Stimulated activated CD8-positive, alpha-beta memory T cell treated with anti-CD3 and anti-CD28 coated beads, Interleukin-4, amount 100 ng/mL, for 4 hours (primary cell): ENCODE measurements around the gene GATC.
"Not testable (repeated sequence)": the region's sequence is repeated elsewhere in the genome, so short reads cannot be mapped to it uniquely, and the experiment has no call there.

Experiments used
- DNase-seq, 2 donors: peaks; one replicate each; pipeline ENCODE4 v3.0.0-alpha.2; 2020; ENCODE audit warnings: low read depth in 2 of 2, low spot score in 1 of 2

GATC gene

GRCh38 chr12:120432772-120433525, 13.3 kb upstream of the GATC start:
- no peak for DNase-seq

- peak; percentile 95 for DNase-seq
Observed at GRCh38 chr12:120437735-120438494, 8.3 kb upstream of the GATC start, which contains the start of gene COX6A1. TSS of gene COX6A1 (plus strand) at chr12:120438113. CDS start at chr12:120438127, 14 bp downstream.

GRCh38 chr12:120438495-120439198, 7.6 kb upstream of the GATC start:
- DNase-seq: no peak

- peak; percentile 43 to 54 for DNase-seq
Observed at GRCh38 chr12:120439646-120440247, 6.5 kb upstream of the GATC start.

GRCh38 chr12:120444676-120445075, 1.6 kb upstream of the GATC start:
- no peak for DNase-seq

GRCh38 chr12:120446844-120447178, 567 bp downstream of the GATC start:
- not testable (repeated sequence) for DNase-seq

- DNase-seq: no peak
Observed at GRCh38 chr12:120447992-120448391, 1.7 kb downstream of the GATC start.

GRCh38 chr12:120452524-120452923, 6.3 kb downstream of the GATC start:
- not testable (repeated sequence) for DNase-seq

GRCh38 chr12:120453060-120453750, 7.0 kb downstream of the GATC start:
- DNase-seq: no peak

- DNase-seq: no peak
Observed at GRCh38 chr12:120453977-120454376, 7.7 kb downstream of the GATC start.

GRCh38 chr12:120455302-120455701, 9.1 kb downstream of the GATC start:
- DNase-seq: no peak

GRCh38 chr12:120457133-120457532, 10.9 kb downstream of the GATC start:
- no peak for DNase-seq

- DNase-seq: no peak
Observed at GRCh38 chr12:120460157-120460556, 13.9 kb downstream of the GATC start.

GRCh38 chr12:120462099-120462640, 15.9 kb downstream of the GATC start:
- no peak for DNase-seq

GRCh38 chr12:120463712-120464111, 17.5 kb downstream of the GATC start:
- DNase-seq: no peak

GRCh38 chr12:120465756-120466155, 19.5 kb downstream of the GATC start:
- no peak for DNase-seq

GRCh38 chr12:120466560-120467315, 20.5 kb downstream of the GATC start:
- DNase-seq: no peak

GRCh38 chr12:120467439-120467838, 21.2 kb downstream of the GATC start:
- no peak for DNase-seq

GRCh38 chr12:120468325-120468820, 22.1 kb downstream of the GATC start:
- DNase-seq: no peak
